ENCODE data around the gene HDAC2.
"Not testable (repeated sequence)": the region's sequence is repeated elsewhere in the genome, so short reads cannot be mapped to it uniquely, and the experiment has no call there.

Gene HDAC2

DNA sequence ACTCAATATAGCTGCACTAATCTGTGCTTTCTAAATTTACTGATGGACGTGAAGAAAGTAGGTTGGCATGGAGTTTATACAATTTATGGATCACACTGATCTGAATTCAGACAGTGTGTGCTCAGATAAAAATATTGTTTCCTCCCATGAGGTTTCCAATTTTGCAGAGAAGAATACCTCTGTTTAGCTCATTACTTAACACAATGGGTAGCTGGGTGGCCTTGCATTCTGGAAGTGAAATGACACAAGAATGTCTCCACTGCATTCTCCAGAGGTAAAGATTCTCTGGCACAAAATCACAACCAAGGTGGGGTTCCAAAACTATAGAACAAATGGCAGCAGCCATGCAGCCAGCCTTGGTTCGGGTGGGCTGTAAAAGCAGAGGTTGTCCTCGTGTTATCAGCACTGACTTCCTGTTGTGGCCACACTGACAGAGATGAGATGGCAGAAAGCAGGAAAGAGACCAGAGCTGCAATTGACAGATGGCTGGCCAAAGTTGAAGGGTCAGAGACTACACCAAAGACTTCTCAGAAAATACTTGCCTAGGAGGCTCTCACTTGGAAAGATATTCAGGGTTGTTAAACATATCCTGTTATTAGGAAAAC, 50.2 kb downstream of the HDAC2 start:
- Histone ChIP-seq H3K9ac (ENCODE audit: low read length) (no peak overlapping the region), H3K27ac (ENCODE audit: low read length) (no peak overlapping the region), H3K4me2 (ENCODE audit: low read depth, low read length) (no peak overlapping the region), H3K9me2 (replicated peaks; ENCODE audit: insufficient read depth, low read length) (no peaks in the 10 kb centered on the region), H3K27me3 (replicated peaks; ENCODE audit: insufficient read depth, low read length) (no peaks in the 10 kb centered on the region), H3F3A (ENCODE audit: insufficient read depth, low read length) (no peaks in the 10 kb centered on the region), H3K4me3 (ENCODE audit: low read length) (no peak overlapping the region), H3K36me3 (replicated peaks; ENCODE audit: insufficient read depth, low read length) (no peaks in the 10 kb centered on the region), H3K9me3 (replicated peaks; ENCODE audit: insufficient read depth, low read length) (no peaks in the 10 kb centered on the region), H4K20me1 (ENCODE audit: insufficient read depth, low read length) (no peaks in the 10 kb centered on the region), H3K4me1 (ENCODE audit: low read length) (peaks cover 10% of the 10 kb centered on the region; the same call in 1 of the 2 replicates), H3K79me2 (ENCODE audit: low read length) (no peaks in the 10 kb centered on the region), H2AFZ (ENCODE audit: low read length) (peak overlapping the region; percentile 49; the same call in 1 of the 2 replicates)
- DNase-seq, result peak; percentile 27
- TF ChIP-seq EZH2phosphoT487 (IDR thresholded peaks at IDR 0.05; ENCODE audit: low read length) (no peak), EZH2 (optimal IDR thresholded peaks at IDR 0.05; ENCODE audit: low read depth, low read length) (no peak)
- TF ChIP-seq, protein P1, sequence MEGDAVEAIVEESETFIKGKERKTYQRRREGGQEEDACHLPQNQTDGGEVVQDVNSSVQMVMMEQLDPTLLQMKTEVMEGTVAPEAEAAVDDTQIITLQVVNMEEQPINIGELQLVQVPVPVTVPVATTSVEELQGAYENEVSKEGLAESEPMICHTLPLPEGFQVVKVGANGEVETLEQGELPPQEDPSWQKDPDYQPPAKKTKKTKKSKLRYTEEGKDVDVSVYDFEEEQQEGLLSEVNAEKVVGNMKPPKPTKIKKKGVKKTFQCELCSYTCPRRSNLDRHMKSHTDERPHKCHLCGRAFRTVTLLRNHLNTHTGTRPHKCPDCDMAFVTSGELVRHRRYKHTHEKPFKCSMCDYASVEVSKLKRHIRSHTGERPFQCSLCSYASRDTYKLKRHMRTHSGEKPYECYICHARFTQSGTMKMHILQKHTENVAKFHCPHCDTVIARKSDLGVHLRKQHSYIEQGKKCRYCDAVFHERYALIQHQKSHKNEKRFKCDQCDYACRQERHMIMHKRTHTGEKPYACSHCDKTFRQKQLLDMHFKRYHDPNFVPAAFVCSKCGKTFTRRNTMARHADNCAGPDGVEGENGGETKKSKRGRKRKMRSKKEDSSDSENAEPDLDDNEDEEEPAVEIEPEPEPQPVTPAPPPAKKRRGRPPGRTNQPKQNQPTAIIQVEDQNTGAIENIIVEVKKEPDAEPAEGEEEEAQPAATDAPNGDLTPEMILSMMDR (IDR thresholded peaks at IDR 0.05; ENCODE audit: low read length), result no peak

DNA sequence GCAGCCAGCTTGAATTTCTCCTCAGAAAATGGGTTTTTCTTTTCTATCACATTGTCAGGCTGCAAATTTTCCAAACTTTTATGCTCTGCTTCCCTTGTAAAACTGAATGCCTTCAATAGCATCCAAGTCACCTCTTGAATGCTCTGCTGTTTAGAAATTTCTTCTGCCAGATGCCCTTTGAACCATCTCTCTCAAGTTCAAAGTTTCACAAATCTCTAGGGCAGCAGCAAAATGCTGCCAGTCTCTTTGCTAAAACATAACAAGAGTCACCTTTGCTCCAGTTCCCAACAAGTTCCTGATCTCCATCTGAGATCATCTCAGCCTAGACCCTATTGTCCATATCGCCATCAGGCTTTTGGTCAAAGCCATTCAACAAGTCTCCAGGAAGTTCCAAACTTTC, 60.7 kb downstream of the HDAC2 start:
- H3K27me3 ChIP-seq (replicated peaks; ENCODE audit: insufficient read depth, low read length); H3K4me1 ChIP-seq (ENCODE audit: low read length); H3K79me2 ChIP-seq (ENCODE audit: low read length); H3K36me3 ChIP-seq (replicated peaks; ENCODE audit: insufficient read depth, low read length); H3K9me2 ChIP-seq (replicated peaks; ENCODE audit: insufficient read depth, low read length); H3K4me3 ChIP-seq (ENCODE audit: low read length); DNase-seq; H2AFZ ChIP-seq (ENCODE audit: low read length); H4K20me1 ChIP-seq (ENCODE audit: insufficient read depth, low read length); H3K27ac ChIP-seq (ENCODE audit: low read length); H3F3A ChIP-seq (ENCODE audit: insufficient read depth, low read length); H3K9ac ChIP-seq (ENCODE audit: low read length); H3K4me2 ChIP-seq (ENCODE audit: low read depth, low read length); H3K9me3 ChIP-seq (replicated peaks; ENCODE audit: insufficient read depth, low read length): not testable (repeated sequence)

DNA sequence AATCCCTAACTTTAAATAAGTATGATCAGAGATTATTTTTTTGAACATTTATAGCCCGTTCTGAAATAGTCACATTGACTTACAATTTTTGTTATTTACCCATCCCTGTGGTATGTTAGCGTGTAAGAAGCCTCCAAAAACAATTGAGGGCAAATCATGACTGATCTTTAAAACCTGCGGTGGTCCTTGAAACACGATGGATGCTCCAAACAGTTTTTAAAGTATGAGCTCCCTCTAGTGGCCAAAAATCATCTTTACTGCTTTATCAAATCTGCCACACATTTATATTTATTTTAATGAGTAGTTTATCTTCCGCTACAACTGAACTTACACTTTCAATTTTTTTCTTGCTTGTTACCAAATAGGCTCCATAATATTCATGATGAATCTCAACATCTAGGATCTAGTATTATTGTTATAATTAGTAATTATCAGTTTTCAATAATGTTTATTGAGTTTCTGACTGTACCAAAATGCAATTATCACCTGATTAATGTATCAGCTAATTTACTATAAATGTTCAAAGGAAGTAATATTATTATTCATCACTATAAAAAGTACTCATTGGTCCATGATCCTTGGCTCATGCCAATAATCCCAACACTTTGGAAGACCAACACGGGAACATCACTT, 61.6 kb downstream of the HDAC2 start:
- TF ChIP-seq, protein P1 (IDR thresholded peaks at IDR 0.05; ENCODE audit: low read length), result peak; percentile 66
- no peak for TF ChIP-seq EZH2 (optimal IDR thresholded peaks at IDR 0.05; ENCODE audit: low read depth, low read length)
- DNase-seq, result peak; percentile 59
- H3K4me1 ChIP-seq (ENCODE audit: low read length), result 0 out of 2 replicates have a peak, but pooled peaks cover 3% of the 10 kb centered on the region
- no peaks in the 10 kb centered on the region for H3K79me2 ChIP-seq (ENCODE audit: low read length)
- no peaks in the 10 kb centered on the region for H3K9me2 ChIP-seq (replicated peaks; ENCODE audit: insufficient read depth, low read length)
- H3K36me3 ChIP-seq (replicated peaks; ENCODE audit: insufficient read depth, low read length), result no peaks in the 10 kb centered on the region
- no peak overlapping the region for H3K4me3 ChIP-seq (ENCODE audit: low read length)
- H3K9ac ChIP-seq (ENCODE audit: low read length), result no peak overlapping the region
- H3K27ac ChIP-seq (ENCODE audit: low read length), result no peak overlapping the region
- no peaks in the 10 kb centered on the region for H3F3A ChIP-seq (ENCODE audit: insufficient read depth, low read length)
- H3K27me3 ChIP-seq (replicated peaks; ENCODE audit: insufficient read depth, low read length), result no peaks in the 10 kb centered on the region
- H2AFZ ChIP-seq (ENCODE audit: low read length), result no peak overlapping the region
- no peak overlapping the region for H3K4me2 ChIP-seq (ENCODE audit: low read depth, low read length)
- no peaks in the 10 kb centered on the region for H4K20me1 ChIP-seq (ENCODE audit: insufficient read depth, low read length)
- H3K9me3 ChIP-seq (replicated peaks; ENCODE audit: insufficient read depth, low read length), result no peaks in the 10 kb centered on the region

DNA sequence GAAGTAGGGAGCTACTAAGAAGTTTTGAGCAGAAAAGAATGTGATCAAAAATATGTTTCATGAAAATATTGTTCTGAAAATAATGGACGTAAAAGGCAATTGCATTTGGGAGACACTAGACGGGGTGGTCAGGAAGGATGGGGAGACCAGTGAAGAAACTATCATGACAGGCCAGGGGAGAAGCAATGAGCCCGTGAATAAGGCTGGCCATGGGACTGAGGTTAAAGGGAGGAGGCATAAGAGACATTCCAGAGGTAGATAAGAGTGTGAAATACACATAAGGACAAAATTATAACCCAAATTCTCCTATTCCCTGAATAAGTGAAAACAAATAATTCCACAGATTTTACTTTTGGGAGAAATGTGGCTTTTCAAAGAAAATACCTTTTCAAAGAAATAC, 62.1 kb downstream of the HDAC2 start:
- DNase-seq, result no peak
- Histone ChIP-seq H3K9ac (ENCODE audit: low read length) (no peak overlapping the region), H3F3A (ENCODE audit: insufficient read depth, low read length) (no peaks in the 10 kb centered on the region), H3K27me3 (replicated peaks; ENCODE audit: insufficient read depth, low read length) (no peaks in the 10 kb centered on the region), H3K4me1 (ENCODE audit: low read length) (0 out of 2 replicates have a peak, but pooled peaks cover 3% of the 10 kb centered on the region), H3K79me2 (ENCODE audit: low read length) (no peaks in the 10 kb centered on the region), H3K27ac (ENCODE audit: low read length) (no peak overlapping the region), H3K4me2 (ENCODE audit: low read depth, low read length) (no peak overlapping the region), H3K9me2 (replicated peaks; ENCODE audit: insufficient read depth, low read length) (no peaks in the 10 kb centered on the region), H2AFZ (ENCODE audit: low read length) (no peak overlapping the region), H3K4me3 (ENCODE audit: low read length) (no peak overlapping the region), H4K20me1 (ENCODE audit: insufficient read depth, low read length) (no peaks in the 10 kb centered on the region), H3K36me3 (replicated peaks; ENCODE audit: insufficient read depth, low read length) (no peaks in the 10 kb centered on the region), H3K9me3 (replicated peaks; ENCODE audit: insufficient read depth, low read length) (no peaks in the 10 kb centered on the region)
- TF ChIP-seq EZH2phosphoT487 (IDR thresholded peaks at IDR 0.05; ENCODE audit: low read length) (no peak), EZH2 (optimal IDR thresholded peaks at IDR 0.05; ENCODE audit: low read depth, low read length) (no peak)
- TF ChIP-seq, protein P1 (IDR thresholded peaks at IDR 0.05; ENCODE audit: low read length), result no peak

Data from MM.1S (cell line).